Fibroblast of lung (primary cell): ENCODE data around the gene IL2RA. TPM values are rescaled to one million over a fixed set of nuclear protein-coding genes. Genes with fewer than 3 reads are reported as not detected.

Source experiments
- DNase-seq, 2 donors: peaks; one replicate each; pipeline versions ENCODE4 v3.0.0 to v3.0.0-alpha.2; 2010; ENCODE audit warnings: low read depth in 2 of 2
- H2AFZ ChIP-seq: 2 replicates; pipeline ENCODE4 v1.5.1; 2012; ENCODE audit warnings: low read length, control low read depth, inconsistent platforms
- H3K27ac ChIP-seq: 2 replicates; pipeline ENCODE4 v1.5.1; 2011; ENCODE audit warnings: low read length, control low read depth; ENCODE audit not compliant: insufficient read depth
- H3K27me3 ChIP-seq: 2 replicates; pipeline ENCODE4 v1.5.1; 2011; ENCODE audit warnings: mild to moderate bottlenecking, low read length; ENCODE audit not compliant: control insufficient read depth, insufficient read depth
- H3K36me3 ChIP-seq: 2 replicates; pipeline ENCODE4 v1.5.1; 2011; ENCODE audit warnings: low read length; ENCODE audit not compliant: control insufficient read depth, insufficient read depth
- H3K4me1 ChIP-seq: 2 replicates; pipeline ENCODE4 v1.5.1; 2011; ENCODE audit warnings: low read length; ENCODE audit not compliant: control insufficient read depth, insufficient read depth; ENCODE audit errors: extremely low read depth
- H3K4me2 ChIP-seq: 2 replicates; pipeline ENCODE4 v1.5.1; 2011; ENCODE audit warnings: low read length, control low read depth; ENCODE audit not compliant: insufficient read depth; ENCODE audit errors: extremely low read depth
- H3K4me3 ChIP-seq, 4 experiments: fragments of 200-600 bp in 1 of 4; sonication (generic) in 1 of 4; replicated peaks in 1 of 4; 2 replicates each; pipeline ENCODE4 v1.5.1; 2011 to 2016; ENCODE audit warnings: low read length in 4 of 4, low read depth in 3 of 4, mild to moderate bottlenecking in 3 of 4, control low read depth in 2 of 4, inconsistent platforms in 1 of 4, mixed read lengths in 1 of 4; ENCODE audit not compliant: insufficient read depth in 1 of 4; ENCODE audit errors: control extremely low read depth in 1 of 4
- H3K79me2 ChIP-seq: 2 replicates; pipeline ENCODE4 v1.5.1; 2012; ENCODE audit warnings: mild to moderate bottlenecking, low read length, inconsistent platforms; ENCODE audit not compliant: control insufficient read depth, insufficient read depth
- H3K9ac ChIP-seq: 2 replicates; pipeline ENCODE4 v1.5.1; 2011; ENCODE audit warnings: mild to moderate bottlenecking, low read length, control low read depth; ENCODE audit not compliant: insufficient read depth
- H3K9me3 ChIP-seq: 2 replicates; pipeline ENCODE4 v1.5.1; 2012; ENCODE audit warnings: low read depth, low read length; ENCODE audit not compliant: control insufficient read depth, insufficient read depth
- H4K20me1 ChIP-seq: 2 replicates; pipeline ENCODE4 v1.5.1; 2011; ENCODE audit warnings: low read length; ENCODE audit not compliant: control insufficient read depth, insufficient read depth; ENCODE audit errors: extremely low read depth
- EZH2 ChIP-seq: IDR thresholded peaks from 2 replicates; pipeline ENCODE4 v1.5.1; 2012; ENCODE audit warnings: low read length, control low read depth, mild to moderate bottlenecking; ENCODE audit errors: missing control alignments
- polyA plus RNA-seq, 2 donors: library from polyadenylated mRNA; depleted of rRNA in 1 of 2; stranded (reverse) in 1 of 2; unstranded in 1 of 2; fragments of >200 nt; gene quantifications; 2 replicates each; pipeline ENCODE4 v1.2.1, GENCODE V29; 2011 to 2012; ENCODE audit warnings: missing spikeins in 1 of 2
- total RNA-seq: library from RNA; depleted of rRNA; stranded (reverse); fragments of >200 nt; gene quantifications from 2 replicates; pipeline ENCODE4 v1.2.1, GENCODE V29; 2014
- TF ChIP-seq, protein P1 (sequence below), 2 donors: IDR thresholded peaks in 1 of 2; conservative IDR thresholded peaks in 1 of 2; 1 replicate in 1 of 2; 2 replicates in 1 of 2; pipeline ENCODE4 v1.5.1; 2011 to 2012; ENCODE audit warnings: low read length in 2 of 2, control low read depth in 1 of 2, inconsistent platforms in 1 of 2, low read depth in 1 of 2, mild to moderate bottlenecking in 1 of 2

The IL2RA gene
- total and polyA plus RNA-seq, 2 donors (not counting 1 experiment from before 2014, with no cell fraction given): not detected

DNA sequence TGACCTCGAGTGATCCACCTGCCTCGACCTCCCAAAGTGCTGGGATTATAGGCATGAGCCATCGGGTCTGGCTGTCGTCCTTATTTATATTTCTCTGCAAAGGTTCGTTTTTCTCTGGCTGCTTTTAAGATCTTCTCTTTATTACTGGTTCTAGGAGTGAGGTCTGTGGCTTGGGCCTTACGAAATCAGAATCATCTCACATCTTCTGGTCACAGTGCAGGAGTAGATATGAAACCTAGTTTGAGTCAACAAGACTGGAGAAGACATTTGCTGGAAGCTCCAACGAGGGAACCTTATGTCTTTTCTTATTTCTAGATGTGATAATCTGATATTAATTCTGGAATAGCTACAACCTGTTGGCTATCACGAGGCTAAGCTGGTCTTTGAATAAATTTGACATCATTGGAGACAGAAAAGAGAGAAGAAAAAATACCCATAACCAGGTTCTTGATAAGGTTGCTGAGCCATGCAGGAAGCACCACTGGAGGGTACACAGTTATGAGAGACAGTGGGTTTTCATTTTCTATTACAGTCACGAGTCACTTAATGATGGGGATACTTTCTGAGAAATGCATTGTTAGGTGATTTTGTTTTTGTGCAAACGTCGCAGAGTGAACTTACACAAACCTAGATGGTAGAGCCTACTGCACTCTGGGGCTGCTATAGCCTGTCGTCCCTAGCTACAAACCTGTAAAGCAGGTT is 59.2 kb downstream of the IL2RA start:
- H3K27ac ChIP-seq: no peak overlapping the region
- no peak overlapping the region for H2AFZ ChIP-seq
- peaks cover 4% of the 10 kb centered on the region for H3K27me3 ChIP-seq
- TF ChIP-seq, protein P1, sequence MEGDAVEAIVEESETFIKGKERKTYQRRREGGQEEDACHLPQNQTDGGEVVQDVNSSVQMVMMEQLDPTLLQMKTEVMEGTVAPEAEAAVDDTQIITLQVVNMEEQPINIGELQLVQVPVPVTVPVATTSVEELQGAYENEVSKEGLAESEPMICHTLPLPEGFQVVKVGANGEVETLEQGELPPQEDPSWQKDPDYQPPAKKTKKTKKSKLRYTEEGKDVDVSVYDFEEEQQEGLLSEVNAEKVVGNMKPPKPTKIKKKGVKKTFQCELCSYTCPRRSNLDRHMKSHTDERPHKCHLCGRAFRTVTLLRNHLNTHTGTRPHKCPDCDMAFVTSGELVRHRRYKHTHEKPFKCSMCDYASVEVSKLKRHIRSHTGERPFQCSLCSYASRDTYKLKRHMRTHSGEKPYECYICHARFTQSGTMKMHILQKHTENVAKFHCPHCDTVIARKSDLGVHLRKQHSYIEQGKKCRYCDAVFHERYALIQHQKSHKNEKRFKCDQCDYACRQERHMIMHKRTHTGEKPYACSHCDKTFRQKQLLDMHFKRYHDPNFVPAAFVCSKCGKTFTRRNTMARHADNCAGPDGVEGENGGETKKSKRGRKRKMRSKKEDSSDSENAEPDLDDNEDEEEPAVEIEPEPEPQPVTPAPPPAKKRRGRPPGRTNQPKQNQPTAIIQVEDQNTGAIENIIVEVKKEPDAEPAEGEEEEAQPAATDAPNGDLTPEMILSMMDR (conservative IDR thresholded peaks at IDR 0.05 in 1 of 2, IDR thresholded peaks at IDR 0.05 in 1 of 2; ENCODE audit: low read depth in 1 of 2, low read length in 2 of 2): no peak
- no peak for TF ChIP-seq EZH2
- no peak for DNase-seq
- H3K79me2 ChIP-seq: no peaks in the 10 kb centered on the region
- no peak overlapping the region for H3K9ac ChIP-seq
- no peaks in the 10 kb centered on the region for H3K36me3 ChIP-seq
- no peak overlapping the region for H3K4me2 ChIP-seq
- peaks cover 1% of the 10 kb centered on the region for H3K9me3 ChIP-seq
- no peaks in the 10 kb centered on the region for H4K20me1 ChIP-seq
- no peaks in the 10 kb centered on the region for H3K4me1 ChIP-seq
- H3K4me3 ChIP-seq: no peak overlapping the region

- H3K79me2 ChIP-seq: no peaks in the 10 kb centered on the region
- no peak overlapping the region for H3K9ac ChIP-seq
- no peak overlapping the region for H3K4me3 ChIP-seq
- no peak for TF ChIP-seq EZH2
- no peaks in the 10 kb centered on the region for H4K20me1 ChIP-seq
- DNase-seq: no peak
- H3K4me2 ChIP-seq: no peak overlapping the region
- no peaks in the 10 kb centered on the region for H3K4me1 ChIP-seq
- H3K36me3 ChIP-seq: no peaks in the 10 kb centered on the region
- H3K27ac ChIP-seq: no peak overlapping the region
- H3K27me3 ChIP-seq: peaks cover 4% of the 10 kb centered on the region
- no peaks in the 10 kb centered on the region for H3K9me3 ChIP-seq
- no peak overlapping the region for H2AFZ ChIP-seq
Observed at GRCh38 chr10:5999440-6000165, 62.6 kb downstream of the IL2RA start.

DNA sequence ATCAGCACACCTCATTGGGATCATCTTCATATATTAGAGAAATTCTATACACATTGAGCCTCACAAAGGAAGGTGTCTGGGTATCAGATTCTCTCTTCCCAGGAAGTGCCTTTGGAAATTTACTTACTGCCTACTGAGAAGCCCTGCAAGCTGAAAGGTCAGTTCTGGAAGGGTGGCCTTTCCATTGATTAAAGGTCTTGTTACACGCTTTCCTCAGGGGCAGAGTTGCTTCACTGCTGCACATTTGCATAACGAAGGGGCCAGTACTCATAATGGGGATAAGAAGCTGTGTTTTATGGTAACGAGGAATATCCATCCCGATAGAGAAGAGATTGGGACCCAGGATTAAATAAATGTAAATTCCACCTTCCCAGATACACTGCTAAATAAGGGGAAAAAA is 65.5 kb downstream of the IL2RA start:
- no peak overlapping the region for H3K4me3 ChIP-seq
- H3K9me3 ChIP-seq: no peaks in the 10 kb centered on the region
- no peak for TF ChIP-seq EZH2
- TF ChIP-seq, protein P1 (conservative IDR thresholded peaks at IDR 0.05 in 1 of 2, IDR thresholded peaks at IDR 0.05 in 1 of 2; ENCODE audit: low read depth in 1 of 2, low read length in 2 of 2): no peak
- H3K9ac ChIP-seq: no peak overlapping the region
- H2AFZ ChIP-seq: no peak overlapping the region
- DNase-seq: no peak
- H3K27ac ChIP-seq: no peak overlapping the region
- H3K27me3 ChIP-seq: no peaks in the 10 kb centered on the region
- H3K4me2 ChIP-seq: no peak overlapping the region
- H3K4me1 ChIP-seq: no peaks in the 10 kb centered on the region
- H3K79me2 ChIP-seq: no peaks in the 10 kb centered on the region
- H3K36me3 ChIP-seq: no peaks in the 10 kb centered on the region
- H4K20me1 ChIP-seq: no peaks in the 10 kb centered on the region
